ENCODE results near the gene HIRIP3.
"Not testable (repeated sequence)": the region's sequence is repeated elsewhere in the genome, so short reads cannot be mapped to it uniquely, and the experiment has no call there.

Gene HIRIP3

GRCh38 chr16:29961479-29962343 is 33.7 kb downstream of the HIRIP3 start, which contains the start of gene TMEM219:
TSS of gene TMEM219 (plus strand) at chr16:29962079. CDS start at chr16:29963144, 1,065 bp downstream.
- peak; percentile 69 to 88 for DNase-seq (ENCODE audit: extremely low read depth in 1 of 2, low read depth in 1 of 2)

- DNase-seq (ENCODE audit: extremely low read depth in 1 of 2, low read depth in 1 of 2), result no peak
These were observed 34.3 kb downstream of the HIRIP3 start for GRCh38 chr16:29961127-29961478.

GRCh38 chr16:29959821-29960220 is 35.6 kb downstream of the HIRIP3 start:
- not testable (repeated sequence) for DNase-seq (ENCODE audit: extremely low read depth in 1 of 2, low read depth in 1 of 2)

- no peak for DNase-seq (ENCODE audit: extremely low read depth in 1 of 2, low read depth in 1 of 2)
These were observed 36.1 kb downstream of the HIRIP3 start for GRCh38 chr16:29959293-29959692.

- DNase-seq (ENCODE audit: extremely low read depth in 1 of 2, low read depth in 1 of 2), result no peak
These were observed 36.7 kb downstream of the HIRIP3 start for GRCh38 chr16:29958756-29959155.

GRCh38 chr16:29951625-29952365 is 43.6 kb downstream of the HIRIP3 start:
- DNase-seq (ENCODE audit: extremely low read depth in 1 of 2, low read depth in 1 of 2), result no peak

- no peak for DNase-seq (ENCODE audit: extremely low read depth in 1 of 2, low read depth in 1 of 2)
These were observed 44.5 kb downstream of the HIRIP3 start for GRCh38 chr16:29950806-29951461.

GRCh38 chr16:29947897-29948296 is 47.5 kb downstream of the HIRIP3 start:
- no peak for DNase-seq (ENCODE audit: extremely low read depth in 1 of 2, low read depth in 1 of 2)

GRCh38 chr16:29943846-29944799 is 51.3 kb downstream of the HIRIP3 start:
- DNase-seq (ENCODE audit: extremely low read depth in 1 of 2, low read depth in 1 of 2), result no peak
